HG03159 (cell line): ENCODE results near the gene RBMXL2.
A peak's percentile ranks its signal among the peaks of the same experiment; 100 is the strongest.

ENCODE experiments used
- ATAC-seq: cut with Tn5 transposase; IDR thresholded peaks from one replicate; pipeline ENCODE4 v1.9.1; 2021; ENCODE audit warnings: mild to moderate bottlenecking, moderate library complexity; ENCODE audit not compliant: unreplicated experiment

RBMXL2 gene

GRCh38 chr11:7088921-7089320, at the start of gene RBMXL2:
Gene RBMXL2, plus strand, starts transcription at chr11:7088998. Its CDS starts 123 bp downstream, at chr11:7089121.
- no peak for ATAC-seq

DNA sequence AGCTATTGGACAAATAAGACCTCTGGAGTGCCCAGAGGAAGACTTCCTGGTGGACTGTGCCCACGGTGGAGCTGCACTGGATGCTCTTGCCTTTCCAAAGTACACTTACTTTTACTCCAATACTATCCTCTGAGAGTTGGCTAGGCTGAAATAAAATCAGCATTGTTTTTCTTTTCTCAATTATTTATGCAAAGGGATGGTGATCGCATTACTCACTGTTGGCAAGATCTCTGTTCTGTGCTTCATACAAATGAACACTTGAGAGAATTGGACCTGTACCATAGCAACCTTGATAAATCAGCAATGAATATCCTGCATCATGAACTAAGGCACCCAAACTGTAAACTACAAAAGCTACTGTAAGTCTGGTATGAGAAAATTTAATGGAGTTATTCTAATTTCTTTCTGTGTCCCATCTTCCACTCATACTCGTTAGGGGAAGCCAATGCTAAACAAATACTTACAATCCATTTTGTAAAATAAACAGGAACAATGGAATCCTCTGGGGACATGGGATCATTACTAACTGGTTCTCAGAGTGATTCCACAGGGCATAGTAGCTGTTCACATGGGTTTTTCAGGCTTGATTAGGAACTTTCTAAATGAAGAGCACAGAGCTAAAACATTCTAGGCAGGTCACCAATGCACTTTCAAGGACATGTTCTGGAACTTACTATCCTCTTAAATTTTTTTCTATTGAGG, 42.2 kb upstream of the RBMXL2 start:
- no peak for ATAC-seq

GRCh38 chr11:7050191-7050590, 38.6 kb upstream of the RBMXL2 start:
- no peak for ATAC-seq

- ATAC-seq, result no peak
Observed at GRCh38 chr11:7056828-7057513, 31.8 kb upstream of the RBMXL2 start.

GRCh38 chr11:7057641-7058040, 31.2 kb upstream of the RBMXL2 start:
- no peak for ATAC-seq

GRCh38 chr11:7060868-7061267, 27.9 kb upstream of the RBMXL2 start:
- no peak for ATAC-seq

- ATAC-seq, result no peak
Observed at GRCh38 chr11:7062534-7062933, 26.3 kb upstream of the RBMXL2 start.

- no peak for ATAC-seq
Observed at GRCh38 chr11:7072401-7073028, 16.3 kb upstream of the RBMXL2 start.

GRCh38 chr11:7077101-7077500, 11.7 kb upstream of the RBMXL2 start:
- no peak for ATAC-seq

- ATAC-seq, result no peak
Observed at GRCh38 chr11:7079545-7080135, 9.2 kb upstream of the RBMXL2 start.

GRCh38 chr11:7080900-7081299, 7.9 kb upstream of the RBMXL2 start:
- no peak for ATAC-seq

DNA sequence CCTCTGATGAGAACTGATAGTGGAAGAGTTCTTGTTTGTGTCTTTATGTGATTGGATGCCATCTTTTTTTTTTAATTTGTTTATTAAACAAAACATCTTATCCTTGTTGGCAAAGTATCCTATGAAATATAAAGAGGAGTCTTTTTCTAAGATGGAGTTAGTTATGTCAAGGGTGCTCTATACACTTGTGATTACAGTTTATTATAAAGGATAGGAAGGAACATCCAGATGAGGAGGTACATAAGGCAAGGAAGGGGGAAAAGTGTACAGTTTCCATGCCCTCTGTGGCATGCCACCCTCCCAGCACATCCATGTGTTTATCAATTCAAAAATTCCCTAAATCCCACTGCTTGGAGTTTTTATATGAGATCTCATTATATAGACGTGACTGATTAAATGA, 7.4 kb upstream of the RBMXL2 start:
- no peak for ATAC-seq

GRCh38 chr11:7089328-7090251, 792 bp downstream of the RBMXL2 start:
- ATAC-seq, result no peak

DNA sequence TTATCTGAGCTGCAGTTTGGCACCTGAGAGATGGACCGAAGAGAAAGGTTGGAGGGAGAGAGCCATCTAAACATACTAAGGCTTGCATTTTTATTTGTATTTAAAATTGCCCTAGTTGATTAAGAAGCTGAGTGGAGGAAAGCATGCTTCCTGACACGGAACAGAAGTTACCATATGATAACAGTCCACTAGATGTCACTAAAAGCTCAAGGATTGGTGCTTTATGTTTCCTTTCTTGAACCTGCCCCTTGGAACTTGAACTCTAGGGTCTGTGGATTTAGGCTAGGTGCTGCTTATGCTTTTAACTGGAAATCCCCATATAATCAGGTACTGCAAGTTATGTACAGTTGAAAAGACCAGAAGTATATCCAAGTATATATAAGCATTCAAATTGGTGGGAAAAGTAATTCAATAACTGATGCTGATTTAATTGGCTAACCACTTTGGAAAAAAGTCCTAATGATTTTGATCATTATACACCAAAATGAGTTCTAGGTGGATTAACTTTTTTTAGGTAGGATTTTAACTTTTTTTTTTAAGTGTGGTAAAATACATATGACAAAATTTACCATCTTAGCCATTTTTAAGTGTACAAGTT, 9.5 kb downstream of the RBMXL2 start:
- peak; percentile 94 for ATAC-seq

DNA sequence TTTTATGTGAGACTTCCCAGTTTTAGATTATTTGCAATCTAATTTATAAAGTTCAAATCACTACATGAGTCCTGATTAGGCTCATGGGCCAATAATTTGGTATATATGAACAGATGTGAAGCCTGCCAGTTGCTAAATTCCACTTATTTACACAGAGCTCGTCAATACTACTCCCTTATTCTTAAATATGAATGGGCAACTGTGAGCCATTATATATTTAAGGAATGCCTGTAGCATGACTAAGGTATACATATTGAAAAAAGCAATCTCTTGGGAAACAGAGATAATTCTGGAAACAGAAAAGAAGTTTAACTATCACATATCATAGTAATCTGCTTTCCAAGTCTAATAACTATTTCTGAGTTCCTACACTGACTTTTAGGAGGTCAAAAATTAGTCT, 27.0 kb downstream of the RBMXL2 start:
- ATAC-seq, result no peak

DNA sequence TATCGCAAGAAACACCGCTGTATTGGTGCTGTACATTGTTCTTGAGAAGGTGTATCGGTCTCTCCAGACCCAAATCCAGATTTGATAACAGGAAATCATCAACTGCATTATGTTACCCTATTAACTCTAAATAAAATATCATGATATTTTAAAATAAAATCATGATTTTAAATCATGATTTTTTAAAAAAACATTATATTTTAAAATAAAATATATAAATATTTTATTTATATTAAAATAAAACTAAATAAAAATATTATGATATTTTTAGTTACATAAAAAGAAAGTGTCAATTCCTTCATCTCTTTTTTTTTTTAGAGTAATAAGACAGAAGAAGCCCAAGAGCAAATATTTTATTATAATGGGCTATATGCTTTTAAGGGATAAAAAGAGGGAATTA, 27.6 kb downstream of the RBMXL2 start:
- no peak for ATAC-seq

GRCh38 chr11:7138051-7138450, 49.3 kb downstream of the RBMXL2 start:
- no peak for ATAC-seq
